Stimulated activated naive B cell treated with anti-CD40 and anti-IgM and Interleukin-4, amounts not matched to agents 10 μg/mL and 1 μg/mL and 100 μg/mL, for 72 hours (primary cell): ENCODE results near the gene ASIC2.
A peak's percentile ranks its signal among the peaks of the same experiment; 100 is the strongest.

Experiments
- ATAC-seq, 2 donors: fragments of 150-1000 bp; cut with Tn5 transposase; replicated peaks; 2 replicates each; pipeline ENCODE4 v1.10.0; 2021; ENCODE audit warnings: moderate library complexity in 1 of 2
- DNase-seq: peaks from one replicate; pipeline ENCODE4 v3.0.0; 2021
- H3K27ac Mint-ChIP-seq: one replicate; pipeline ENCODE4 v1.8.0; 2022; ENCODE audit warnings: mild to moderate bottlenecking, mixed read lengths
- H3K27me3 Mint-ChIP-seq, 2 donors: one replicate each; pipeline ENCODE4 v1.8.0; 2022; ENCODE audit warnings: mixed read lengths in 2 of 2
- H3K36me3 Mint-ChIP-seq, 2 donors: one replicate each; pipeline ENCODE4 v1.8.0; 2022; ENCODE audit warnings: mixed read lengths in 2 of 2, mild to moderate bottlenecking in 1 of 2
- H3K4me1 Mint-ChIP-seq, 2 donors: one replicate each; pipeline ENCODE4 v1.8.0; 2022; ENCODE audit warnings: mixed read lengths in 2 of 2, mild to moderate bottlenecking in 1 of 2
- H3K4me3 Mint-ChIP-seq, 2 donors: one replicate each; pipeline ENCODE4 v1.8.0; 2022; ENCODE audit warnings: mild to moderate bottlenecking in 2 of 2, mixed read lengths in 2 of 2, moderate library complexity in 1 of 2
- H3K9me3 Mint-ChIP-seq, 2 donors: one replicate each; pipeline ENCODE4 v1.8.0; 2022; ENCODE audit warnings: mixed read lengths in 2 of 2, mild to moderate bottlenecking in 1 of 2

The ASIC2 gene

GRCh38 chr17:33273271-33273670 lies 19.8 kb downstream of the ASIC2 start:
- Mint-ChIP-seq H3K27me3 (peaks cover 0 to 2% of the 10 kb centered on the region in 2 donors), H3K4me3 (no peak overlapping the region), H3K9me3 (peaks cover 0 to 1% of the 10 kb centered on the region in 2 donors), H3K27ac (no peak overlapping the region), H3K36me3 (no peaks in the 10 kb centered on the region), H3K4me1 (no peaks in the 10 kb centered on the region)
- ATAC-seq (no peak), DNase-seq (no peak)

- Mint-ChIP-seq H3K27me3 (no peaks in the 10 kb centered on the region), H3K9me3 (peaks cover 0 to 1% of the 10 kb centered on the region in 2 donors), H3K27ac (no peak overlapping the region), H3K4me1 (no peaks in the 10 kb centered on the region), H3K4me3 (no peak overlapping the region), H3K36me3 (no peaks in the 10 kb centered on the region)
- DNase-seq (no peak), ATAC-seq (no peak)
These were observed 20.7 kb downstream of the ASIC2 start for GRCh38 chr17:33272438-33272837.

DNA sequence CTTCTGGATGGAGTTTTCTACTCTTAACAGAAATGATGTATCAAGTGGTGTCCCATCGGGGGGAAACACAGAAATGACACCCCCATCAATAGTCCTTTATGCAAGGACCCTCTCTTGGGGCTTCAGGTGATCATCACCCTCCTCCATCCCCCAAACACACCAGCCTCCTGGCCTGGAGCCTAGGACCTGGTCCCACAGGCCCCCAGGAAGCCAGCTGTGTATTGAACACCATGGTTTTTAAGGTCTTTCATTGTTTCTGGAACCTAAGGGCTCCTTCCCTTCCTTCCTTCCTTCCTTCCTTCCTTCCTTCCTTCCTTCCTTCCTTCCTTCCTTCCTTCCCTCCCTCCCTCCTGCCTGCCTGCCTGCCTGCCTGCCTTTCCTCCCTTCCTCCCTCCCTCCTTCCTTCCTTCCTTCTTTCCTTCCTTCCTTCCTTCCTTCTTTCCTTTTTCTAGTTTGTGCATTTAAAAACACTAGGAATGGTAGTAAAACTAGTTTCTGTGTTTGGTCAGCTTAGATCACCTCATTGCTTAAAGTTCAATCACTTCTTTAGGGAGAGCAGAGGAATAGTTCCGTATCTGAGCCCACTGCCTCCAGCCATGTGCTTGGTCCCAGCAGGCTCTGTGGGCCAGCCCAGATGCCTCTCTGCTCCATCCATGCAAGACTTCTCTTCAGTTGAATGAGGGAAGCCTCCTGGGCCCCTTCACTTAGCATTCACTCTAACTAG lies 23.6 kb downstream of the ASIC2 start:
- Mint-ChIP-seq H3K9me3 (peaks cover 0 to 3% of the 10 kb centered on the region in 2 donors), H3K27me3 (no peaks in the 10 kb centered on the region), H3K27ac (no peak overlapping the region), H3K4me1 (no peaks in the 10 kb centered on the region), H3K4me3 (no peak overlapping the region), H3K36me3 (no peaks in the 10 kb centered on the region)
- DNase-seq (no peak), ATAC-seq (no peak)

DNA sequence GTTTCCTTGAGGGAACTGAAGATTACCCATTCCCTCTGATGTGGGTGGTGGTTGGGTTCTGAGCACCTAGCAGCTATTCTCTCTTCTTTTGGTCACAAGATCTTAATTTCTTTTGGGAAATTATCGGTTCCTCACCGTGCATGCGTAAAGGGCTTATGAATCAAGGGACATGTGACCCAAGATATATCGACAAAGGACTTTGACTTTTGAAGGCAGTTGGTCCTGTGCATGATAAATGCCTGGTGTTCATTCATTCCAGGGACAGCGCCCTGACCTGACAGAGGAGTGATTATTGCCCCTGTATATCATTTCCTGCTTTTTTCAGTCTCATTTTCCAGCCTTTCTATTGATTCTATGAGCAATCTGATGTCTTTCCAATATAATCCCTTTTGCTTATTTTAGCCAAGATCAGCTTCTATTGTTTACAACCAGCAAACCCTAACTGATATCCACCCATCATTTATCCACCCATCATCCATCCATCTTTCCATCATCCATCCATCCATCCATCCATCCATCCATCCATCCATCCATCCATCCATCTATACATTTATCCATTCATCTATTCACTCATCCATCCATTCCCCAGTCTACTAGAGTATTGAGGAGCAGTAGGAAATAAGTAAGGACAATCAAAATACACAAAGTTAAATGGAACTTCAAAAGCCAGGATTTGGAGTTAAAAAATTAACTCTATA lies 25.1 kb downstream of the ASIC2 start:
- no peak for ATAC-seq
- peaks cover 0 to 3% of the 10 kb centered on the region in 2 donors for H3K9me3 Mint-ChIP-seq
- H3K27ac Mint-ChIP-seq = no peak overlapping the region
- DNase-seq = no peak
- H3K27me3 Mint-ChIP-seq = no peaks in the 10 kb centered on the region
- H3K4me3 Mint-ChIP-seq = no peak overlapping the region
- no peaks in the 10 kb centered on the region for H3K4me1 Mint-ChIP-seq
- no peaks in the 10 kb centered on the region for H3K36me3 Mint-ChIP-seq

DNA sequence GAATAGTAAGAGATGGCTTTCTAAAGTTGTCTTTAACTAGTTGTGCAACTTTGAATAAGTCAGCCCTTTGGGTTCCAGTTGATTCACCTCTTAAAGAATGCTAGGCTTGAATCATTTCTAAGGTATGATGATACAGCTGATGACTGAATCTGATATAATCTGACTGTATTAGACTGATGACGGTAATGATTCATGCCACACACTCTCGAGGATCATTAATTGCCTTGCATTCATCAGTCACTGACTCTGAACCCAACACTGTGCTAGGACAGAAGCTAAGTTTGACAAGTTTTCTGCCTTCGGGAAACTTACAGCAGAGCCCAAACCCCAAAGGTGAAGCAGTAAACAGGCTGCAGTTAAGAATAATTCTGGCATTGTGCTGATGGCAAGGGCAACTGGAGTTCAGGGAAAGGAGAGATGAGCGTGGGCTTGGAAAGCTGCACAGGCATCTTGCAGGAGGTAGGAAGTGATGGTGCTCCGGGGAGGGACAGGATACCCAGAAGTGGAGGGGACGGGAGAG lies 25.8 kb downstream of the ASIC2 start:
- H3K4me1 Mint-ChIP-seq = no peaks in the 10 kb centered on the region
- H3K36me3 Mint-ChIP-seq = no peaks in the 10 kb centered on the region
- peaks cover 0 to 3% of the 10 kb centered on the region in 2 donors for H3K9me3 Mint-ChIP-seq
- H3K4me3 Mint-ChIP-seq = no peak overlapping the region
- no peak for ATAC-seq
- H3K27ac Mint-ChIP-seq = no peak overlapping the region
- no peak for DNase-seq
- peaks cover 4 to 5% of the 10 kb centered on the region in 2 donors for H3K27me3 Mint-ChIP-seq

DNA sequence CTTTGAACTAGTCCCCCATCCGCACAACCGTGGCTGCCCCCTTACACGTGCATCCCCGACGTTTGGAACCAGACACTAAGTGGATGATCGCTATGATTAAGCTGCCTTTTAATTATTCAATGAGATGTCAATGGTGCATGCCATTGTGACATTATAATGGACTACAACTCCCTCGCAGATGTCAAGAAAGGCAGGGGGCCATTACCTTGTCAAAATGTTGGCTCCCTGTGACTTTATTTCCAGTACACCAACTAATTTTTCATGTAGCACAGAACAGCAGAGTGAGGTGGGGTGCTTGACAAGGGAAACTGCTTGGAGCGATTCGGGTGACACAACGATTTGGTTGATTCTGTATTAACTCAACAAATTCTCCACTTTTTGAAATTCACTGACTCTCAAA lies 26.5 kb downstream of the ASIC2 start:
- H3K36me3 Mint-ChIP-seq = no peaks in the 10 kb centered on the region
- H3K27ac Mint-ChIP-seq = no peak overlapping the region
- DNase-seq (no peak), ATAC-seq (no peak)
- no peaks in the 10 kb centered on the region for H3K4me1 Mint-ChIP-seq
- no peak overlapping the region for H3K4me3 Mint-ChIP-seq
- peaks cover 0 to 3% of the 10 kb centered on the region in 2 donors for H3K9me3 Mint-ChIP-seq
- peaks cover 5 to 6% of the 10 kb centered on the region in 2 donors for H3K27me3 Mint-ChIP-seq

GRCh38 chr17:33266116-33266515 lies 27.0 kb downstream of the ASIC2 start:
- H3K9me3 Mint-ChIP-seq = peaks cover 0 to 3% of the 10 kb centered on the region in 2 donors
- no peaks in the 10 kb centered on the region for H3K36me3 Mint-ChIP-seq
- peaks cover 5 to 6% of the 10 kb centered on the region in 2 donors for H3K27me3 Mint-ChIP-seq
- no peaks in the 10 kb centered on the region for H3K4me1 Mint-ChIP-seq
- DNase-seq = no peak
- ATAC-seq = no peak
- H3K4me3 Mint-ChIP-seq = no peak overlapping the region
- H3K27ac Mint-ChIP-seq = no peak overlapping the region

DNA sequence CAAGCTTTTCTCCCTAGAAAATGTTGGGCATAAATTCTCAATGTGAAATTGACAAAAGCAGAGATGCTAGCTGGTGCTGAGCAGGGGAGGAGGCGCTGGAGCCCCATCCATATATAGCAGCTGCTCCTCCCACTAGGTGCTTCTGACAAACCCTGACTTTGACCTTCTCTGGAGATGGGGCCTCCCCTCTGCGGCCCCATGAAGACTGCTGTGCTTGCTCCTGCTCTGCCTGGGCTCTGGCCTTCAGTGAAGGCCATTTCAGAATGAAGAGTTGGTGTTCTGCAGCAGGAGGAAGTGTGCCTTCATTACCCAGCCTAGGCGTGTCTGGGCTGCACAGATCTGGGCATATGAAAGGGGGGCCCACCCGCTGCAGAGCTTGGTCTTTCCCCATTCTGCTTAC lies 29.7 kb downstream of the ASIC2 start:
- H3K9me3 Mint-ChIP-seq = peaks cover 0 to 2% of the 10 kb centered on the region in 2 donors
- H3K27ac Mint-ChIP-seq = no peak overlapping the region
- H3K36me3 Mint-ChIP-seq = no peaks in the 10 kb centered on the region
- H3K27me3 Mint-ChIP-seq = peaks cover 6% of the 10 kb centered on the region in 2 donors
- DNase-seq (no peak), ATAC-seq (no peak)
- no peak overlapping the region for H3K4me3 Mint-ChIP-seq
- no peaks in the 10 kb centered on the region for H3K4me1 Mint-ChIP-seq

DNA sequence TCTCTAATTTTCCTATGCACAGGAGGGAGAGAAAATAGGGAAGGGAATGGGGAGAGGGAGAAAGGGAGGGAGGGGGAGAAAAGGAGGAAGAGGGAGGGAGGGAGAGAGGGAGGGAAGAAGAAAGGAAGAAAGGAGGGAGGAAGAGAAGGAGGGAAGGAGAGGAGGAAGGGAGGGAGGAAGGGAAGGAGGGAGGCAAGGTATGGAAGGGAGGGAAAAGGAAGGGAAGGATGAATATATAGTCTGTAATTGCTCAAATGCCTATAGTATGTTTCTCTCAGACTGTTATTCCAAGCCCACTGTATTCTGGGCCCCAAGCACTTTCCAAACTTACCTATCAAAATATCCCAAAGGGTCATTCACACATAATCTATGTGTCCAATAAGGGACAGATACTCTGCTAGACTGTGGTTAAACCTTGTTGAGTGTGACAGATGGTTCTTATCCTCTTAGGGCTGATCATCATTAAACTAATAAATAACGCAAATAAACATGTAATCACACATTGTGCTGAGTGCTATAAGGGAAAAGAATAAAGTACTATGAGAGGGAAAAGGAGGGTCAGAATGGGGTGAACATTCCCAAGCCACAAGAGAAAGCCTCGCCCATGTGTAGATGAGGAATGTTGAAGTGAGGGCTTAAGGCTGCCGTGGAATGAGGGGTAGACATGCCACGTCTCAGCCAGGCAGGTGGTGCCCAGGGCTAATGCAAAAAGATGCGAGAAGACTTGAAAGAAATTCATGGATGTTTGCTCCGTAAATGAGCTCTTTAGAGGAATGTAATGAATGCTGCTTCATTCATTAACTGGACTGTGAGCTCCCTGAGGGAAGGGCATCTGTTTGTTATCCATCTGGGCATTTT lies 30.6 kb downstream of the ASIC2 start:
- no peak overlapping the region for H3K27ac Mint-ChIP-seq
- peaks cover 6 to 10% of the 10 kb centered on the region in 2 donors for H3K27me3 Mint-ChIP-seq
- no peaks in the 10 kb centered on the region for H3K36me3 Mint-ChIP-seq
- no peak overlapping the region for H3K4me3 Mint-ChIP-seq
- no peaks in the 10 kb centered on the region for H3K4me1 Mint-ChIP-seq
- no peak for DNase-seq
- H3K9me3 Mint-ChIP-seq = peaks cover 0 to 2% of the 10 kb centered on the region in 2 donors
- ATAC-seq = no peak

GRCh38 chr17:33261820-33262219 lies 31.3 kb downstream of the ASIC2 start:
- Mint-ChIP-seq H3K27me3 (peaks cover 6 to 13% of the 10 kb centered on the region in 2 donors), H3K36me3 (no peaks in the 10 kb centered on the region), H3K27ac (no peak overlapping the region), H3K4me1 (no peaks in the 10 kb centered on the region), H3K9me3 (peaks cover 0 to 2% of the 10 kb centered on the region in 2 donors), H3K4me3 (no peak overlapping the region)
- DNase-seq (no peak), ATAC-seq (no peak)

DNA sequence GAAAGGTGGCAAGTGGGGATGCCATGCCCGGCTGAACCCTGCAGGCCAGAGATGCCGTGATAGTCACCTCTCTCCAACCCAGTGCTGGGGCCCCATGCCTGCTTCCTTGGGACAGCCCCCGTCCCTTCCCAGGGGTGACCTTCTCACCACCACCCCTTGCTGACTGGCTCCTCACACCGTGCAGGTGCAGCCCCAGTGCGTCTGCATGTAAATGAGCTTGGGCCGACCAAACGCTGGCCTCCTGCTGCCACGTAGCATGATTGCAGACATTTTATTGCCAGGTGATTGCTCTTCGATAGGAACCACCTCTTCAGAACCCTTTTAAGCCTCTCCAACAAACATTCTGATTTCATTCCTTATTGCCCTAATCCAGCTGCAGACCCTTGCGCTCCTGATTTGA lies 32.5 kb downstream of the ASIC2 start:
- no peaks in the 10 kb centered on the region for H3K9me3 Mint-ChIP-seq
- ATAC-seq (peak in 1 of 2 donors; percentile 38), DNase-seq (no peak)
- no peaks in the 10 kb centered on the region for H3K36me3 Mint-ChIP-seq
- H3K27me3 Mint-ChIP-seq = peaks cover 6 to 13% of the 10 kb centered on the region in 2 donors
- no peak overlapping the region for H3K27ac Mint-ChIP-seq
- no peak overlapping the region for H3K4me3 Mint-ChIP-seq
- no peaks in the 10 kb centered on the region for H3K4me1 Mint-ChIP-seq

DNA sequence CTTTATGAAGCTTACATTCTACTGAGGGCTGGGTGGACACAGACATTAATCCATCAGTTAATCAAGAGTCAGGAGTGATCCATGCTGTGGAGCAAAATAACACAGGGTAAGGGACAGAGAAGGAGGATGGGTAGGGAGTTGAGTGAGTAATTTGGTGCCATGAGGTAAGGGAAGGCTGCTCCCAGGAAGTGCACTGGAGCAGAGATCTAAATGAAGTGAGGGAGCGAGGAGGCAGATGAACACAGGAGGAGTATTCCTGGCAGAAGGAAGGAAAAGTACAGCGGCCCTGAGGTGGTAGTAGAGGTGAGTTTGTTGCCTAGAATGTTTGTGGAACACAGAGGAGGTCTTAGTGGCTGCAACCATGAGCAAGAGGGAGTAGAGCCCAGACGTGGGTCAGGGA lies 34.8 kb downstream of the ASIC2 start:
- no peak overlapping the region for H3K27ac Mint-ChIP-seq
- peaks cover 6 to 13% of the 10 kb centered on the region in 2 donors for H3K27me3 Mint-ChIP-seq
- no peaks in the 10 kb centered on the region for H3K4me1 Mint-ChIP-seq
- no peaks in the 10 kb centered on the region for H3K36me3 Mint-ChIP-seq
- ATAC-seq (no peak), DNase-seq (no peak)
- no peaks in the 10 kb centered on the region for H3K9me3 Mint-ChIP-seq
- H3K4me3 Mint-ChIP-seq = no peak overlapping the region

GRCh38 chr17:33245183-33245582 lies 47.9 kb downstream of the ASIC2 start:
- Mint-ChIP-seq H3K4me1 (no peaks in the 10 kb centered on the region), H3K27me3 (peaks cover 16% of the 10 kb centered on the region in 2 donors), H3K36me3 (no peaks in the 10 kb centered on the region), H3K9me3 (peaks cover 0 to 8% of the 10 kb centered on the region in 2 donors), H3K27ac (no peak overlapping the region), H3K4me3 (no peak overlapping the region)
- ATAC-seq (no peak), DNase-seq (no peak)

DNA sequence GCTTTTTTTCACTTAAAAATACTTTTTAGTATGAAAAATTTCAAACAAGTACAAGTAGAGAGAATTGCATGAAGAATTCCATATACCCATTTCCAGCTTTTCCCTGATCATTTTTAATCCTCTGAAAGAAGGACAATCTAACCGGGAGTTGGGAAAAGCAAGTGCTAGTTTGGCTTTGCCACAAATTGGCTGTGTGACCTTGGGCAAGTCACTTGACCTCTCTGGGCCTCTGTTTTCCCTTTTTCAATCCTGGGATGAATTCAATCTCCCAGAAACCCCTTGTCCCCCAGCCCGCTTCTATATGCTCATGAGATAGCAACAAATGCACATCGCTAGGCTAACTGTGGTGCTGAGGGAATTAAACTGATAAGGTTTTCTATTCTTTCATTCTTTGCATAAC lies 49.4 kb downstream of the ASIC2 start:
- no peak overlapping the region for H3K27ac Mint-ChIP-seq
- no peaks in the 10 kb centered on the region for H3K36me3 Mint-ChIP-seq

More for the DNA sequence above, 49.4 kb downstream of the ASIC2 start:
- Mint-ChIP-seq H3K4me3 (no peak overlapping the region), H3K27me3 (peaks cover 16% of the 10 kb centered on the region in 2 donors), H3K4me1 (no peaks in the 10 kb centered on the region), H3K9me3 (peaks cover 0 to 5% of the 10 kb centered on the region in 2 donors)
- no peak for DNase-seq
- ATAC-seq = no peak
